H1 (cell line): ENCODE measurements around the gene CCDC47. TPM values are rescaled to one million over a fixed set of nuclear protein-coding genes. Genes with fewer than 3 reads are reported as not detected.

ENCODE experiments used
- CTCF ChIA-PET: fragments of 300-600 bp; sonication (Branson Sonifier 250); formaldehyde crosslinking; loops from one replicate; lab custom pipeline; 2021; ENCODE audit not compliant: partially characterized antibody; lab: Charles Lee
- POLR2A ChIA-PET: fragments of 300-600 bp; sonication (Branson Sonifier 250); formaldehyde crosslinking; loops from one replicate; lab custom pipeline; 2021; ENCODE audit warnings: inconsistent platforms; ENCODE audit not compliant: partially characterized antibody; lab: Charles Lee
- DNase-seq, 2 experiments: peaks; one replicate each; pipeline versions ENCODE4 v3.0.0 to v3.0.0-alpha.2; 2010 to 2022; ENCODE audit warnings: low spot score in 2 of 2, low read depth in 1 of 2, mixed read lengths in 1 of 2
- FAIRE-seq: peaks from 2 replicates; lab custom pipeline; 2011; peaks lifted over from hg19 to GRCh38; lab: Jason Lieb, UNC
- H2AFZ ChIP-seq: 2 replicates; pipeline ENCODE4 v1.8.1; 2012; ENCODE audit warnings: low read length, inconsistent platforms
- H2AK5ac ChIP-seq: 2 replicates; pipeline ENCODE4 v1.6.1; 2013; ENCODE audit warnings: low read depth, low read length
- H2BK120ac ChIP-seq: replicated peaks from 2 replicates; pipeline ENCODE3; 2013; ENCODE audit warnings: low read depth, low read length, inconsistent platforms
- H2BK12ac ChIP-seq: 2 replicates; pipeline ENCODE4 v1.6.1; 2013; ENCODE audit warnings: low read depth, low read length
- H2BK15ac ChIP-seq: 2 replicates; pipeline ENCODE4 v1.6.1; 2013; ENCODE audit warnings: low read length
- H2BK20ac ChIP-seq: 2 replicates; pipeline ENCODE4 v1.6.1; 2013; ENCODE audit warnings: low read length
- H2BK5ac ChIP-seq: 2 replicates; pipeline ENCODE4 v1.6.1; 2013; ENCODE audit warnings: low read depth, low read length
- H3K14ac ChIP-seq: 2 replicates; pipeline ENCODE4 v1.6.1; 2013; ENCODE audit warnings: inconsistent platforms; ENCODE audit not compliant: insufficient read length
- H3K18ac ChIP-seq: 2 replicates; pipeline ENCODE4 v1.6.1; 2013; ENCODE audit warnings: low read length; ENCODE audit errors: extremely low read depth
- H3K23ac ChIP-seq: 2 replicates; pipeline ENCODE4 v1.6.1; 2013; ENCODE audit warnings: inconsistent platforms; ENCODE audit not compliant: insufficient read length
- H3K23me2 ChIP-seq: 2 replicates; pipeline ENCODE4 v1.6.1; 2013; ENCODE audit warnings: low read depth, low read length
- H3K27ac ChIP-seq: 2 replicates; pipeline ENCODE4 v1.6.1; 2011; ENCODE audit warnings: low read depth, low read length, inconsistent platforms
- H3K27me3 ChIP-seq, 4 experiments: replicated peaks in 1 of 4; 1 replicate in 1 of 4; 2 replicates in 3 of 4; pipeline versions ENCODE4 v1.6.1 to v1.8.1; 2011 to 2013; ENCODE audit warnings: low read length in 3 of 4, mild to moderate bottlenecking in 3 of 4, inconsistent platforms in 2 of 4, mixed read lengths in 2 of 4, moderate library complexity in 1 of 4; ENCODE audit not compliant: control insufficient read depth in 3 of 4, insufficient read depth in 3 of 4; ENCODE audit errors: extremely low read depth in 1 of 4
- H3K36me3 ChIP-seq, 4 experiments: 2 replicates each; pipeline versions ENCODE4 v1.6.1 to v1.8.1; 2011 to 2013; ENCODE audit warnings: mild to moderate bottlenecking in 4 of 4, low read length in 3 of 4, moderate library complexity in 2 of 4, control low read depth in 1 of 4, inconsistent platforms in 1 of 4; ENCODE audit not compliant: insufficient read depth in 4 of 4, control insufficient read depth in 2 of 4
- H3K4ac ChIP-seq: replicated peaks from 2 replicates; pipeline ENCODE3; 2013; ENCODE audit warnings: low read length, low read depth, mixed read lengths, inconsistent platforms; ENCODE audit not compliant: insufficient read length
- H3K4me1 ChIP-seq, 4 experiments: replicated peaks in 1 of 4; 1 replicate in 1 of 4; 2 replicates in 3 of 4; pipeline versions ENCODE4 v1.6.1 to v1.8.1; 2011 to 2013; ENCODE audit warnings: low read length in 3 of 4, inconsistent platforms in 2 of 4, mixed read lengths in 1 of 4; ENCODE audit not compliant: insufficient read depth in 4 of 4, control insufficient read depth in 3 of 4
- H3K4me2 ChIP-seq, 2 experiments: 2 replicates each; pipeline versions ENCODE4 v1.6.1 to v1.8.1; 2011 to 2013; ENCODE audit warnings: low read depth in 2 of 2, low read length in 2 of 2, control low read depth in 1 of 2, inconsistent platforms in 1 of 2, mild to moderate bottlenecking in 1 of 2; ENCODE audit not compliant: insufficient read depth in 1 of 2
- H3K4me3 ChIP-seq, 4 experiments: fragments of 200-600, 300-600 bp in 1 of 4; sonication (generic), shearing (Covaris generic), sonication (Bioruptor Twin) in 1 of 4; 2 replicates each; pipeline versions ENCODE4 v1.5.1 to v1.8.1; 2011 to 2016; ENCODE audit warnings: low read length in 4 of 4, low read depth in 3 of 4, control low read depth in 2 of 4, inconsistent platforms in 2 of 4, mild to moderate bottlenecking in 2 of 4, mixed read lengths in 1 of 4, moderate library complexity in 1 of 4; ENCODE audit not compliant: insufficient read depth in 2 of 4; ENCODE audit errors: extremely low read depth in 1 of 4
- H3K56ac ChIP-seq: replicated peaks from 2 replicates; pipeline ENCODE3; 2013; ENCODE audit warnings: low read depth, mild to moderate bottlenecking, mixed read lengths, low read length, inconsistent platforms; ENCODE audit not compliant: insufficient read length
- H3K79me1 ChIP-seq: 2 replicates; pipeline ENCODE4 v1.6.1; 2013; ENCODE audit warnings: low read depth, low read length, control low read depth
- H3K79me2 ChIP-seq, 2 experiments: 2 replicates each; pipeline versions ENCODE4 v1.6.1 to v1.8.1; 2012 to 2013; ENCODE audit warnings: low read length in 2 of 2, mild to moderate bottlenecking in 2 of 2, inconsistent platforms in 1 of 2; ENCODE audit not compliant: insufficient read depth in 2 of 2, control insufficient read depth in 1 of 2
- H3K9ac ChIP-seq, 4 experiments: replicated peaks in 1 of 4; 1 replicate in 1 of 4; 2 replicates in 3 of 4; pipeline versions ENCODE4 v1.6.1 to v1.8.1; 2011 to 2013; ENCODE audit warnings: low read depth in 3 of 4, low read length in 3 of 4, control low read depth in 2 of 4, mild to moderate bottlenecking in 2 of 4, moderate library complexity in 2 of 4, inconsistent platforms in 1 of 4; ENCODE audit errors: extremely low read depth in 1 of 4
- H3K9me3 ChIP-seq, 2 experiments: 2 replicates each; pipeline versions ENCODE4 v1.6.1 to v1.8.1; 2012 to 2013; ENCODE audit warnings: mild to moderate bottlenecking in 2 of 2, moderate library complexity in 2 of 2, control low read depth in 1 of 2, inconsistent platforms in 1 of 2, low read depth in 1 of 2, low read length in 1 of 2, mixed read lengths in 1 of 2; ENCODE audit not compliant: insufficient read depth in 2 of 2
- H4K20me1 ChIP-seq, 2 experiments: replicated peaks in 1 of 2; 2 replicates each; pipeline versions ENCODE3 to v1.8.1; 2011 to 2013; ENCODE audit warnings: inconsistent platforms in 2 of 2, low read length in 2 of 2, mild to moderate bottlenecking in 1 of 2; ENCODE audit not compliant: insufficient read depth in 2 of 2, control insufficient read depth in 1 of 2
- H4K5ac ChIP-seq: 2 replicates; pipeline ENCODE4 v1.6.1; 2013; ENCODE audit warnings: low read length, low read depth, mixed read lengths, inconsistent platforms; ENCODE audit not compliant: insufficient read length
- H4K8ac ChIP-seq: 2 replicates; pipeline ENCODE4 v1.8.0; 2013; ENCODE audit warnings: mild to moderate bottlenecking, moderate library complexity, low read length, inconsistent platforms; ENCODE audit not compliant: insufficient read depth; ENCODE audit errors: extremely low read depth
- H4K91ac ChIP-seq: replicated peaks from 2 replicates; pipeline ENCODE3; 2013; ENCODE audit warnings: low read length, mixed read lengths, inconsistent platforms; ENCODE audit not compliant: insufficient read length
- ASH2L ChIP-seq: fragments of 200-600, 300-600 bp; sonication (generic); IDR thresholded peaks from one replicate; pipeline ENCODE4 v1.7.1; 2017; ENCODE audit warnings: low read length
- CREB1 ChIP-seq: IDR thresholded peaks from 2 replicates; pipeline ENCODE4 v1.6.1; 2012; ENCODE audit warnings: inconsistent platforms
- CTBP2 ChIP-seq: IDR thresholded peaks from 2 replicates; pipeline ENCODE4 v1.7.0; 2011; ENCODE audit warnings: borderline replicate concordance, mild to moderate bottlenecking, moderate library complexity, mixed read lengths, low read length; ENCODE audit not compliant: insufficient read depth, insufficient read length
- EGR1 ChIP-seq: IDR thresholded peaks from 2 replicates; pipeline ENCODE4 v1.6.1; 2011; ENCODE audit warnings: low read depth, low read length, borderline replicate concordance
- POU5F1 ChIP-seq: IDR thresholded peaks from 2 replicates; pipeline ENCODE4 v1.6.1; 2011; ENCODE audit warnings: low read depth, mild to moderate bottlenecking, low read length, moderate library complexity
- RFX5 ChIP-seq: IDR thresholded peaks from 2 replicates; pipeline ENCODE4 v1.6.1; 2011; ENCODE audit warnings: low read depth, low read length, improper control_type of control experiment, borderline replicate concordance
- RXRA ChIP-seq: IDR thresholded peaks from 2 replicates; pipeline ENCODE4 v1.6.1; 2011; ENCODE audit warnings: low read depth, mild to moderate bottlenecking, low read length, moderate library complexity; ENCODE audit not compliant: insufficient read depth
- SIX5 ChIP-seq: IDR thresholded peaks from 2 replicates; pipeline ENCODE4 v1.6.1; 2011; ENCODE audit warnings: mild to moderate bottlenecking, low read depth, low read length
- SRF ChIP-seq: IDR thresholded peaks from 2 replicates; pipeline ENCODE4 v1.6.1; 2011; ENCODE audit warnings: mild to moderate bottlenecking, low read depth, low read length, moderate library complexity
- ZNF274 ChIP-seq: IDR thresholded peaks from 2 replicates; pipeline ENCODE4 v1.7.0; 2012; ENCODE audit warnings: low read length, borderline replicate concordance; ENCODE audit errors: extremely low read depth
- WGBS, 2 experiments: shearing (Covaris generic) in 1 of 2; methylation state at CpG; one replicate each; pipeline versions ENCODE4 v1.1.6 to v1.1.7; 2013 to 2015; ENCODE audit warnings: low lambda C conversion rate in 2 of 2, mixed read lengths in 2 of 2, inconsistent platforms in 1 of 2, low coverage in 1 of 2, missing lambda C conversion rate in 1 of 2; ENCODE audit not compliant: insufficient replicate concordance in 2 of 2, insufficient coverage in 1 of 2, insufficient read length in 1 of 2; ENCODE audit errors: extremely low coverage in 1 of 2, missing lambda C conversion rate in 1 of 2; 5-methylcytosine and 5-hydroxymethylcytosine counted together
- polyA plus RNA-seq, 7 experiments: library from polyadenylated mRNA; depleted of rRNA in 3 of 7; stranded (reverse) in 5 of 7; unstranded in 2 of 7; fragments of >200 nt in 5 of 7; fragments of 200-250 nt in 2 of 7; gene quantifications; 1 replicate in 5 of 7; 2 replicates in 1 of 7; 4 replicates in 1 of 7; pipeline versions ENCODE4 v1.2.1 to v1.2.3, GENCODE V29; 2011 to 2013; ENCODE audit warnings: missing spikeins in 2 of 7, mixed read lengths in 2 of 7
- total RNA-seq: library from RNA; stranded (reverse); fragmentation: NEBNext Ultra II Directional; extraction: Animal tissue kit (Norgen Biotek cat#: 25700); gene quantifications from 2 replicates; pipeline ENCODE4 v1.2.1, GENCODE V29; 2021
- TF ChIP-seq, protein P1 (sequence below): IDR thresholded peaks from 2 replicates; pipeline ENCODE4 v1.6.1; 2011; ENCODE audit warnings: low read depth, mild to moderate bottlenecking, low read length; ENCODE audit not compliant: insufficient read depth
- TF ChIP-seq, protein P2 (sequence below): IDR thresholded peaks from 2 replicates; pipeline ENCODE4 v1.6.1; 2012; ENCODE audit warnings: inconsistent platforms

CCDC47 gene
- total and polyA plus RNA-seq, 2 of the 8 experiments (the other 6 are each of a cell fraction or from before 2014, with no cell fraction given), result 21.2 to 83.1 TPM

DNA sequence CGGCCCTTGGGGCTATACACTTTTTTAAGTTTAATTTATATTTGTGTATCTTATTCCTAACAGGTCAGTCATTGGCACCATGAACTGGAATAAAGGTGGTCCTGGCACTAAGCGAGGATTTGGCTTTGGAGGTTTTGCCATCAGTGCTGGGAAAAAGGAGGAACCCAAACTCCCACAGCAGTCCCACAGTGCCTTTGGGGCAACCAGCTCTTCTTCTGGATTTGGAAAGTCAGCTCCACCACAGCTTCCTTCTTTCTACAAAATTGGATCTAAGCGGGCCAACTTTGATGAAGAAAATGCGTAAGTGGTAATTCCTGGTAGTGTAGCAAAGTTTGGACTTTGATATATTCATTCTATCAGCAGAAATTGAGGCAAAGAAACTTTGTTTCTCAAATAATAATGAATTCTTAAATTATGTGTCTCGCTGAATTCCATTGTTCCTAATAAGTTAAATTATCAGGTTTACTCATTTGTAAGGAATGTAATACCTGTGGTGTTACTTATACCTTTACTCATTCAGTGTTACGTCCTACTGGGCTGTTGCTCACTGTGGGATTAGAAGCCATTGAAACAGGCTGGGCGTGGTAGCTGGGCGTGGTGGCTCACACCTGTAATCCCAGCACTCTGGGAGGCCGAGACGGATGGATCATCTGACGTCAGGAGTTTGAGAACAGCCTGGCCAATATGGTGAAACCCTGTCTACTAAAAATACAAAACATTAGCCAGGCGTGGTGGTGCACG, 13.7 kb upstream of the CCDC47 start:
- Histone ChIP-seq H3K4me3 (no peak overlapping the region), H3K27me3 (no peaks in the 10 kb centered on the region), H3K9ac (no peak overlapping the region), H2BK12ac (no peak overlapping the region), H3K14ac (no peak overlapping the region), H3K4me1 (no peaks in the 10 kb centered on the region), H2BK20ac (no peak overlapping the region), H3K36me3 (peaks cover 8 to 64% (median 43%) of the 10 kb centered on the region in 4 experiments), H3K4me2 (no peak overlapping the region), H3K56ac (no peak overlapping the region), H4K20me1 (peaks cover 9 to 13% of the 10 kb centered on the region in 2 experiments), H2BK120ac (no peak overlapping the region), H3K4ac (no peak overlapping the region), H3K23me2 (no peaks in the 10 kb centered on the region), H4K5ac (no peak overlapping the region), H2AFZ (no peak overlapping the region), H3K79me2 (peaks cover 7 to 64% of the 10 kb centered on the region in 2 experiments), H3K23ac (no peak overlapping the region), H3K79me1 (peaks cover 3% of the 10 kb centered on the region; the same call in 1 of the 2 replicates), H2BK15ac (no peak overlapping the region), H3K27ac (no peak overlapping the region), H2BK5ac (no peak overlapping the region), H3K18ac (no peak overlapping the region), H2AK5ac (no peak overlapping the region), H4K91ac (no peak overlapping the region), H3K9me3 (no peaks in the 10 kb centered on the region), H4K8ac (no peak overlapping the region)
- CTCF ChIA-PET, result no interaction called here
- DNase-seq (no peak), FAIRE-seq (no peak)
- 96% methylated on average over 13 of the region's 13 CpGs; no CpG with 5 or more reads in 1 of the 2 experiments for WGBS, 2 experiments
- POLR2A ChIA-PET, result interaction anchor here (1.2 to 24.4 kb wide), 3 partner anchors 12 to 38 kb away, joined by 4 to 481 read pairs (median 102); partner anchors contain the start of genes CCDC47, DDX42, FTSJ3 and PSMC5
- TF ChIP-seq CREB1 (no peak), SIX5 (no peak), RXRA (no peak), EGR1 (no peak), RFX5 (no peak), ASH2L (no peak), CTBP2 (no peak), POU5F1 (no peak), ZNF274 (no peak), SRF (no peak)
- TF ChIP-seq, protein P1, sequence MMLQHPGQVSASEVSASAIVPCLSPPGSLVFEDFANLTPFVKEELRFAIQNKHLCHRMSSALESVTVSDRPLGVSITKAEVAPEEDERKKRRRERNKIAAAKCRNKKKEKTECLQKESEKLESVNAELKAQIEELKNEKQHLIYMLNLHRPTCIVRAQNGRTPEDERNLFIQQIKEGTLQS, result no peak
- TF ChIP-seq, protein P2, sequence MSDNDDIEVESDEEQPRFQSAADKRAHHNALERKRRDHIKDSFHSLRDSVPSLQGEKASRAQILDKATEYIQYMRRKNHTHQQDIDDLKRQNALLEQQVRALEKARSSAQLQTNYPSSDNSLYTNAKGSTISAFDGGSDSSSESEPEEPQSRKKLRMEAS, result no peak
